Measurements from ENCODE around the gene IER3. TPM values are rescaled to one million over a fixed set of nuclear protein-coding genes. Genes with fewer than 3 reads are reported as not detected.

Gene IER3
- total and polyA plus RNA-seq, 9 of the 15 experiments (the other 6 are each of a cell fraction or from before 2014, with no cell fraction given) = 1.5 to 30.0 (median 11.5) TPM

DNA sequence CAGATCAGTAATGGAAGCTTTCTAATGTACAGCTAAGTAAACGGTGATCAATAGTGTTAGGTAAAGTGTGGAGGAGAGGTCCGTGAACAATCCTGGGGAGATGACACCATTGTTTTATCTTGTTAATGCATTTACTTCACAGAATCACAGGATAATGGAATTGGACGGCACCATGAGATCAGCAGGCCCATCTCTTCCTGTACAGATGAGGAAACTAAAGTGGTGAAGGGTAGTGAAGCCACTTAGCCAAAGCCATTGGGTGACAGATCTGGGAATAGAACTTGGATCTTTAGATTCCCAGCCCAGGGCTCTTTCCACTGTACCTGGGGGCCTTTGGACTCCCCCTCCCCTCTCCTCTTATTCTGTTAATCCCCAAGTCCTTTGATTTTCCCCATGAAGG is 26.2 kb upstream of the IER3 start (continued):
- TF ChIP-seq, protein P1, sequence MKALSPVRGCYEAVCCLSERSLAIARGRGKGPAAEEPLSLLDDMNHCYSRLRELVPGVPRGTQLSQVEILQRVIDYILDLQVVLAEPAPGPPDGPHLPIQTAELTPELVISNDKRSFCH (CRISPR knock-in tag; IDR thresholded peaks at IDR 0.05) = no peak
- TF ChIP-seq, protein P1 (tag; IDR thresholded peaks at IDR 0.05) = no peak
- 0 out of 2 replicates have a peak, but pooled peaks have one; percentile 67 for TF ChIP-seq ERF (CRISPR knock-in tag; IDR thresholded peaks at IDR 0.05)
- no peak for TF ChIP-seq GATAD2A (IDR thresholded peaks at IDR 0.05)
- TF ChIP-seq CXXC5 (CRISPR knock-in tag; IDR thresholded peaks at IDR 0.05) = 0 out of 2 replicates have a peak, but pooled peaks have one; percentile 28
- TF ChIP-seq, protein P2, sequence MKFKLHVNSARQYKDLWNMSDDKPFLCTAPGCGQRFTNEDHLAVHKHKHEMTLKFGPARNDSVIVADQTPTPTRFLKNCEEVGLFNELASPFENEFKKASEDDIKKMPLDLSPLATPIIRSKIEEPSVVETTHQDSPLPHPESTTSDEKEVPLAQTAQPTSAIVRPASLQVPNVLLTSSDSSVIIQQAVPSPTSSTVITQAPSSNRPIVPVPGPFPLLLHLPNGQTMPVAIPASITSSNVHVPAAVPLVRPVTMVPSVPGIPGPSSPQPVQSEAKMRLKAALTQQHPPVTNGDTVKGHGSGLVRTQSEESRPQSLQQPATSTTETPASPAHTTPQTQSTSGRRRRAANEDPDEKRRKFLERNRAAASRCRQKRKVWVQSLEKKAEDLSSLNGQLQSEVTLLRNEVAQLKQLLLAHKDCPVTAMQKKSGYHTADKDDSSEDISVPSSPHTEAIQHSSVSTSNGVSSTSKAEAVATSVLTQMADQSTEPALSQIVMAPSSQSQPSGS (CRISPR knock-in tag; IDR thresholded peaks at IDR 0.05) = no peak
- TF ChIP-seq PCBP2 (IDR thresholded peaks at IDR 0.05; ENCODE audit: low read depth, low read length, poor library complexity, severe bottlenecking) = no peak
- TF ChIP-seq, protein P3, sequence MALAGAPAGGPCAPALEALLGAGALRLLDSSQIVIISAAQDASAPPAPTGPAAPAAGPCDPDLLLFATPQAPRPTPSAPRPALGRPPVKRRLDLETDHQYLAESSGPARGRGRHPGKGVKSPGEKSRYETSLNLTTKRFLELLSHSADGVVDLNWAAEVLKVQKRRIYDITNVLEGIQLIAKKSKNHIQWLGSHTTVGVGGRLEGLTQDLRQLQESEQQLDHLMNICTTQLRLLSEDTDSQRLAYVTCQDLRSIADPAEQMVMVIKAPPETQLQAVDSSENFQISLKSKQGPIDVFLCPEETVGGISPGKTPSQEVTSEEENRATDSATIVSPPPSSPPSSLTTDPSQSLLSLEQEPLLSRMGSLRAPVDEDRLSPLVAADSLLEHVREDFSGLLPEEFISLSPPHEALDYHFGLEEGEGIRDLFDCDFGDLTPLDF (CRISPR knock-in tag; IDR thresholded peaks at IDR 0.05) = no peak
- TF ChIP-seq CEBPB (tag; IDR thresholded peaks at IDR 0.05) = no peak
- no peak for TF ChIP-seq FOXK2 (conservative IDR thresholded peaks at IDR 0.05 in 1 of 2, IDR thresholded peaks at IDR 0.05 in 1 of 2; ENCODE audit: low read depth in 2 of 2)
- no peak for TF ChIP-seq ZBTB40 (IDR thresholded peaks at IDR 0.05)
- TF ChIP-seq ZBTB40 (CRISPR knock-in tag; IDR thresholded peaks at IDR 0.05) = no peak
- TF ChIP-seq NUFIP1 (IDR thresholded peaks at IDR 0.05; ENCODE audit: partially characterized antibody) = no peak
